Ishikawa (cell line): ENCODE measurements around the gene COPS9.

Experiments used
- CREB1 ChIP-seq: IDR thresholded peaks from 2 replicates; pipeline ENCODE4 v1.6.1; 2012; ENCODE audit warnings: low read depth
- TAF1 ChIP-seq: IDR thresholded peaks from 2 replicates; pipeline ENCODE4 v1.6.1; 2012; ENCODE audit warnings: low read depth, mild to moderate bottlenecking

DNA sequence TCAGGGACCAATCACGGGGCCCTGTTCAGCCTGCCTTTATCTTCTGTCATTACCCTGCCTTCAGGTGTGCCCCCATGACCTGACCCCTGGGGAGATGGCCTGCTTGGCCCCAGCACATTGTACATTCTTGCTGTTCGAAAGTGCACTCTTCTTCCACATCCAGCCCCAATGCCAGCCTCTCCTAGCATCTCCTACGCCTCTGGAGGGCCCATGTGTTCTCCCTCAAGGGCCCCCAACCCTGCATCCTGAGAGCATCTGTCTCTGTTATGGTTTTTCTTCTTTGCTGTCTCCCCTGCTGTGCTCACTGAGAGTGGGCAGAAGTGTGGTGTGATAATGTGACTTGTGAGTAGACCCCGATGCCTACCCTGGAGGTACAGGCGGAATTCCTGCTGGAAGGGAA, 45.9 kb upstream of the COPS9 start:
- no peak for TF ChIP-seq TAF1
- TF ChIP-seq CREB1: no peak
